Effector CD8-positive, alpha-beta T cell (primary cell): Measurements from ENCODE around the gene ENGASE.
A peak's percentile ranks its signal among the peaks of the same experiment; 100 is the strongest.

Source experiments
- DNase-seq: peaks from one replicate; lab custom pipeline; 2025; lab: John Stamatoyannopoulos, UW

The ENGASE gene

GRCh38 chr17:79080761-79081290, 6.2 kb downstream of the ENGASE start:
- DNase-seq, result no peak

- no peak for DNase-seq
Observed at GRCh38 chr17:79081571-79082276, 7.1 kb downstream of the ENGASE start.

GRCh38 chr17:79082311-79083190, 7.9 kb downstream of the ENGASE start:
- peak; percentile 17 for DNase-seq

- no peak for DNase-seq
Observed at GRCh38 chr17:79083191-79083971, 8.8 kb downstream of the ENGASE start.

- no peak for DNase-seq
Observed at GRCh38 chr17:79084291-79085153, 9.9 kb downstream of the ENGASE start.

GRCh38 chr17:79085154-79085920, 10.7 kb downstream of the ENGASE start:
- no peak for DNase-seq

- DNase-seq, result no peak
Observed at GRCh38 chr17:79085921-79086551, 11.4 kb downstream of the ENGASE start.

GRCh38 chr17:79086609-79087427, 12.2 kb downstream of the ENGASE start:
- DNase-seq, result no peak

- DNase-seq, result peak; percentile 64
Observed at GRCh38 chr17:79087428-79088143, 13.0 kb downstream of the ENGASE start.

GRCh38 chr17:79088247-79088996, 13.8 kb downstream of the ENGASE start:
- no peak for DNase-seq

- DNase-seq, result no peak
Observed at GRCh38 chr17:79088997-79089328, 14.3 kb downstream of the ENGASE start.

- DNase-seq, result no peak
Observed at GRCh38 chr17:79089720-79090442, 15.3 kb downstream of the ENGASE start.

GRCh38 chr17:79090443-79091225, 16.0 kb downstream of the ENGASE start:
- DNase-seq, result no peak

GRCh38 chr17:79091226-79091670, 16.6 kb downstream of the ENGASE start:
- DNase-seq, result no peak

- DNase-seq, result no peak
Observed at GRCh38 chr17:79092567-79092966, 17.9 kb downstream of the ENGASE start.

- no peak for DNase-seq
Observed at GRCh38 chr17:79093270-79093669, 18.6 kb downstream of the ENGASE start.
